ENCODE data around the gene RBBP5.

Gene RBBP5

DNA sequence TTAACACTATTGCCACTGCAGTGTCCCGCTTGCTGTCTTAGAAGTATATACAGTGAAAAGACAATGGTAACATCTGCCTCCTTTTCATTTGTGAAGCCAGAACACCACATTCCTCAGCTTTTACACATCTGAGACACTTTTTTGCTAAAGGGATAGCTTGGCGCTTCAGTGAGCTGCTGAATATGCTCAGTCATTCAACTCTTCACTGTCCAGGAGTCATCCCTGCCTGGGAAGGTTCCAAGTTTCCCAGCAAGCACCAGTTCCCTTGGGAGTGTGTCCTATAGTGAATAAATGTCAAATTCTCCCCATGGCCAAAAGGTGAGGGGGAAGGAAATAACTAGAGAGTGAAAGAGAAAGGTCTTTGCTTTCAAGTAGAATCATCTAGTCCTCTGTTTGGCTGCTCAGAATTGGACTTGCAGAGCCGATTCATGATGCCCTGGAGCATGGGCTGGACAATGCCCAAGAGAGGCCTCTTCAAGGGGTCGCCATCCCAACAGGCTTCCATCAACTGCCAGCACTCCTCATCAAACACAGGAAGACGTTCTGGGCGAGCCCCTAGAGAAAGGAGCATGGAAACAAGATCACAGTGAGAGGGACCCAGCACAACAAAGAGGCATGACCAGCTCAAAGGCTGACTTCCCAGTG is 25.5 kb upstream of the RBBP5 start:
- Histone ChIP-seq H3K36me3 (replicated peaks in 1 of 2; ENCODE audit: control insufficient read depth in 2 of 2, insufficient read depth in 2 of 2, low read length in 2 of 2) (peaks cover 8 to 47% of the 10 kb centered on the region in 2 donors), H3K23ac (ENCODE audit: low read depth, low read length, poor library complexity) (no peak overlapping the region), H3K79me1 (ENCODE audit: low read depth, low read length) (no peaks in the 10 kb centered on the region), H3K4me3 (ENCODE audit: low read length in 2 of 2) (no peak overlapping the region), H4K8ac (ENCODE audit: low read depth, low read length) (no peak overlapping the region), H3K4ac (ENCODE audit: low read length) (no peak overlapping the region), H3K27ac (replicated peaks; ENCODE audit: low read length) (no peak overlapping the region), H3K9me3 (replicated peaks in 1 of 2; ENCODE audit: control insufficient read depth in 2 of 2, insufficient read depth in 1 of 2, low read depth in 1 of 2, low read length in 2 of 2) (no peaks in the 10 kb centered on the region), H2AFZ (ENCODE audit: low read length) (no peak overlapping the region), H2AK5ac (ENCODE audit: low read depth, low read length) (no peak overlapping the region), H2BK120ac (ENCODE audit: low read depth, low read length) (no peak overlapping the region), H4K91ac (ENCODE audit: low read depth, low read length, poor library complexity) (no peak overlapping the region), H2BK5ac (ENCODE audit: low read length) (no peak overlapping the region), H3K18ac (ENCODE audit: low read length) (no peak overlapping the region), H2BK12ac (ENCODE audit: low read length) (no peak overlapping the region), H3K4me1 (ENCODE audit: control insufficient read depth in 2 of 2, insufficient read depth in 1 of 2, low read depth in 1 of 2, low read length in 2 of 2) (peaks cover 0 to 7% of the 10 kb centered on the region in 2 donors), H3K14ac (ENCODE audit: low read length) (no peak overlapping the region), H3K9ac (ENCODE audit: low read depth, low read length, poor library complexity) (no peak overlapping the region), H3K4me2 (ENCODE audit: insufficient read depth, low read length, poor library complexity, severe bottlenecking) (no peak overlapping the region), H3K27me3 (ENCODE audit: control insufficient read depth in 3 of 3, insufficient read depth in 3 of 3, low read depth in 1 of 3, low read length in 3 of 3) (no peaks in the 10 kb centered on the region), H2BK15ac (ENCODE audit: low read length) (no peak overlapping the region)
- no peak for DNase-seq (ENCODE audit: low spot score)
- WGBS, 2 donors (ENCODE audit: extremely low coverage in 2 of 2, insufficient read length in 2 of 2, insufficient replicate concordance in 1 of 2), result no CpG with 5 or more reads among the region's 6 CpGs

DNA sequence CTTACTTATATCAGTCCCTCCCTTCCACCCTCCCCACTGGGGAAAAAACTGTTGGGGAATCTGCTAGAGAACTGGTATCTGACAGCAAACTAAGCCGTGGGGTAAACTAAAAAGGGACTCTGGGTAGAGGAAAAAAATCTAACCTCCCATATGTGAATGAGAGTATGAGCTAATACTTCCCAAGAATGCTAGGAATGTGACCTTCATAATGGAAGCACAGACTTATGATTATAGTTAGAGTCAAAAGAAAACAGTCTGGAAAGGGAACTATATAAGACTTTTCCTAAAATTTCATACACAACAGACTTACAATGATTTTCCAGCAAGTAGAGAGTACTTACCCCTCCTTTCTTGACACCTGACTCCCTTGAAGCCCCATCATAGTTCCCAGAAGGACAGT is 23.0 kb upstream of the RBBP5 start:
- no peak overlapping the region for H3K4me3 ChIP-seq (ENCODE audit: low read length in 2 of 2)

DNA sequence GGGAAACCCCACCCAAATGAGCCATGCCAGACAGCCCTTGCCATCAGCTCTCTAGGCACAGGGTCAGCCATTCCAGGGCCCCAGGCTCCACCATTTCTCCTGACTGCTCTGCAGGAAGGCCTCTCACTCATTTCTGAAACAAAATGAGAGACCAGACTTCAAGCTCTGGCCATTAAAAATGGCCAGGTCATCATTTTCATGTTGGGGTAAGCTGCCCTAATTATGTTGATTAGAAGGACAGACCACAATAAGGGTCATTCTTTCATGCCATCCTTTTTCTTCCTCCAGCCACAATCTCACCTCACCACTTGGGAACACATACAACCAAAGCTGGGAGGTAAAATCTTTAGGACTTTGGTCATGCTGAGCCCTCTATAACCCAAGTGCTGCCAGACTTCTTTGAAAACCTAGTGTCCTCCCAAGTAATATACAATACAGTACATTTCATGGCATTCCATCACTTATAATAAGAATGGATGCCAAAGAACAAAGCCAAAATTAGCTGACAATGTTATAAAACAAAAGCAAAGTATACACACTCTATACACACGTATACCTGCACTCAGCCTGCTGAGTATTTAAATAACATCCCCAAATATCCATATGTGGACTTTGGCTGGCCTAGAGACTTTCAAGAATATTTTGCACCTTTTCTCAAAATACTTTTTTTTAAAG is 22.4 kb upstream of the RBBP5 start:
- H3K9ac ChIP-seq (ENCODE audit: low read depth, low read length, poor library complexity), result no peak overlapping the region
- H3K14ac ChIP-seq (ENCODE audit: low read length), result no peak overlapping the region
- H3K79me1 ChIP-seq (ENCODE audit: low read depth, low read length), result no peaks in the 10 kb centered on the region
- H4K91ac ChIP-seq (ENCODE audit: low read depth, low read length, poor library complexity), result no peak overlapping the region
- H2BK5ac ChIP-seq (ENCODE audit: low read length), result no peak overlapping the region
- H3K4ac ChIP-seq (ENCODE audit: low read length), result no peak overlapping the region
- H3K4me2 ChIP-seq (ENCODE audit: insufficient read depth, low read length, poor library complexity, severe bottlenecking), result no peak overlapping the region
- H2AK5ac ChIP-seq (ENCODE audit: low read depth, low read length), result no peak overlapping the region
- H3K4me3 ChIP-seq (ENCODE audit: low read length in 2 of 2), result no peak overlapping the region
- H3K9me3 ChIP-seq (replicated peaks in 1 of 2; ENCODE audit: control insufficient read depth in 2 of 2, insufficient read depth in 1 of 2, low read depth in 1 of 2, low read length in 2 of 2), result no peaks in the 10 kb centered on the region
- peaks cover 0 to 7% of the 10 kb centered on the region in 2 donors for H3K4me1 ChIP-seq (ENCODE audit: control insufficient read depth in 2 of 2, insufficient read depth in 1 of 2, low read depth in 1 of 2, low read length in 2 of 2)
- H3K27ac ChIP-seq (replicated peaks; ENCODE audit: low read length), result no peak overlapping the region
- H2BK12ac ChIP-seq (ENCODE audit: low read length), result no peak overlapping the region
- H4K8ac ChIP-seq (ENCODE audit: low read depth, low read length), result no peak overlapping the region
- H3K18ac ChIP-seq (ENCODE audit: low read length), result no peak overlapping the region
- no peak overlapping the region for H2AFZ ChIP-seq (ENCODE audit: low read length)
- no peak overlapping the region for H2BK120ac ChIP-seq (ENCODE audit: low read depth, low read length)
- no peak overlapping the region for H3K23ac ChIP-seq (ENCODE audit: low read depth, low read length, poor library complexity)
- no peak for DNase-seq (ENCODE audit: low spot score)
- peaks cover 3 to 24% of the 10 kb centered on the region in 2 donors for H3K36me3 ChIP-seq (replicated peaks in 1 of 2; ENCODE audit: control insufficient read depth in 2 of 2, insufficient read depth in 2 of 2, low read length in 2 of 2)
- no CpG with 5 or more reads among the region's 1 CpG for WGBS, 2 donors (ENCODE audit: extremely low coverage in 2 of 2, insufficient read length in 2 of 2, insufficient replicate concordance in 1 of 2)
- no peaks in the 10 kb centered on the region for H3K27me3 ChIP-seq (ENCODE audit: control insufficient read depth in 3 of 3, insufficient read depth in 3 of 3, low read depth in 1 of 3, low read length in 3 of 3)
- no peak overlapping the region for H2BK15ac ChIP-seq (ENCODE audit: low read length)

More for the DNA sequence above, 23.0 kb upstream of the RBBP5 start:
- H3K36me3 ChIP-seq (replicated peaks in 1 of 2; ENCODE audit: control insufficient read depth in 2 of 2, insufficient read depth in 2 of 2, low read length in 2 of 2), result peaks cover 3 to 30% of the 10 kb centered on the region in 2 donors
- H3K4ac ChIP-seq (ENCODE audit: low read length), result no peak overlapping the region
- H3K79me1 ChIP-seq (ENCODE audit: low read depth, low read length), result no peaks in the 10 kb centered on the region
- H2BK12ac ChIP-seq (ENCODE audit: low read length), result no peak overlapping the region
- no peak overlapping the region for H3K4me2 ChIP-seq (ENCODE audit: insufficient read depth, low read length, poor library complexity, severe bottlenecking)
- no peaks in the 10 kb centered on the region for H3K27me3 ChIP-seq (ENCODE audit: control insufficient read depth in 3 of 3, insufficient read depth in 3 of 3, low read depth in 1 of 3, low read length in 3 of 3)
- no peak for DNase-seq (ENCODE audit: low spot score)
- no peak overlapping the region for H2BK15ac ChIP-seq (ENCODE audit: low read length)
- WGBS, 2 donors (ENCODE audit: extremely low coverage in 2 of 2, insufficient read length in 2 of 2, insufficient replicate concordance in 1 of 2), result no CpG with 5 or more reads among the region's 1 CpG
- no peak overlapping the region for H3K18ac ChIP-seq (ENCODE audit: low read length)
- no peak overlapping the region for H4K91ac ChIP-seq (ENCODE audit: low read depth, low read length, poor library complexity)
- no peak overlapping the region for H3K23ac ChIP-seq (ENCODE audit: low read depth, low read length, poor library complexity)
- H2AFZ ChIP-seq (ENCODE audit: low read length), result no peak overlapping the region
- H2BK120ac ChIP-seq (ENCODE audit: low read depth, low read length), result no peak overlapping the region
- H3K9ac ChIP-seq (ENCODE audit: low read depth, low read length, poor library complexity), result no peak overlapping the region
- H4K8ac ChIP-seq (ENCODE audit: low read depth, low read length), result no peak overlapping the region
- H2BK5ac ChIP-seq (ENCODE audit: low read length), result no peak overlapping the region
- no peak overlapping the region for H2AK5ac ChIP-seq (ENCODE audit: low read depth, low read length)
- peaks cover 0 to 7% of the 10 kb centered on the region in 2 donors for H3K4me1 ChIP-seq (ENCODE audit: control insufficient read depth in 2 of 2, insufficient read depth in 1 of 2, low read depth in 1 of 2, low read length in 2 of 2)
- H3K9me3 ChIP-seq (replicated peaks in 1 of 2; ENCODE audit: control insufficient read depth in 2 of 2, insufficient read depth in 1 of 2, low read depth in 1 of 2, low read length in 2 of 2), result no peaks in the 10 kb centered on the region
- H3K14ac ChIP-seq (ENCODE audit: low read length), result no peak overlapping the region
- H3K27ac ChIP-seq (replicated peaks; ENCODE audit: low read length), result no peak overlapping the region

DNA sequence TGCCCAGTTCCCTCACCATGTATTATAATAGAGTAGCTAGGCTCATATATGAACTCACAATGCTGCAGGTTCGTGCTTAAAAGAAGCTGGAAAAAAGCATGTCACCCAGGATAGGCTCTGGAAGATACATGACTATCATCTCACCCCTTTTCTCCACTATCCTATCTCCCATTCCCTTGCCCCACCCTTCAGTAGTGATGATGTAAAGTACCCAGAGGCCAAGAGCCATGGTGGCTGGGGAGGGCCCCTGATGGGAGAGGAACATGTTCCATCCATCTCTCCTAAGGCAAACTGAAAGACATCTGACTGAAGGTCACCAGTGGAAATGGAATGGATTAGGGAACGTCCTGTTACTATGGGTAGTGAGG is 20.3 kb upstream of the RBBP5 start:
- no CpG with 5 or more reads among the region's 2 CpGs for WGBS, 2 donors (ENCODE audit: extremely low coverage in 2 of 2, insufficient read length in 2 of 2, insufficient replicate concordance in 1 of 2)
- no peak overlapping the region for H2AFZ ChIP-seq (ENCODE audit: low read length)
- no peak overlapping the region for H3K23ac ChIP-seq (ENCODE audit: low read depth, low read length, poor library complexity)
- no peak overlapping the region for H4K8ac ChIP-seq (ENCODE audit: low read depth, low read length)
- no peak for DNase-seq (ENCODE audit: low spot score)
- no peak overlapping the region for H3K18ac ChIP-seq (ENCODE audit: low read length)
- no peak overlapping the region for H2BK12ac ChIP-seq (ENCODE audit: low read length)
- H3K4me1 ChIP-seq (ENCODE audit: control insufficient read depth in 2 of 2, insufficient read depth in 1 of 2, low read depth in 1 of 2, low read length in 2 of 2), result peaks cover 0 to 4% of the 10 kb centered on the region in 2 donors
- no peak overlapping the region for H3K4me2 ChIP-seq (ENCODE audit: insufficient read depth, low read length, poor library complexity, severe bottlenecking)
- no peaks in the 10 kb centered on the region for H3K79me1 ChIP-seq (ENCODE audit: low read depth, low read length)
- H2BK5ac ChIP-seq (ENCODE audit: low read length), result no peak overlapping the region
- no peak overlapping the region for H4K91ac ChIP-seq (ENCODE audit: low read depth, low read length, poor library complexity)
- H3K36me3 ChIP-seq (replicated peaks in 1 of 2; ENCODE audit: control insufficient read depth in 2 of 2, insufficient read depth in 2 of 2, low read length in 2 of 2), result peaks cover under 1 to 6% of the 10 kb centered on the region in 2 donors
- H3K14ac ChIP-seq (ENCODE audit: low read length), result no peak overlapping the region
- H2BK120ac ChIP-seq (ENCODE audit: low read depth, low read length), result no peak overlapping the region
- no peak overlapping the region for H3K4ac ChIP-seq (ENCODE audit: low read length)
- H3K27ac ChIP-seq (replicated peaks; ENCODE audit: low read length), result no peak overlapping the region
- H3K9ac ChIP-seq (ENCODE audit: low read depth, low read length, poor library complexity), result peak overlapping the region; percentile 74
- no peaks in the 10 kb centered on the region for H3K9me3 ChIP-seq (replicated peaks in 1 of 2; ENCODE audit: control insufficient read depth in 2 of 2, insufficient read depth in 1 of 2, low read depth in 1 of 2, low read length in 2 of 2)
- H3K4me3 ChIP-seq (ENCODE audit: low read length in 2 of 2), result no peak overlapping the region
- no peak overlapping the region for H2BK15ac ChIP-seq (ENCODE audit: low read length)
- no peaks in the 10 kb centered on the region for H3K27me3 ChIP-seq (ENCODE audit: control insufficient read depth in 3 of 3, insufficient read depth in 3 of 3, low read depth in 1 of 3, low read length in 3 of 3)
- H2AK5ac ChIP-seq (ENCODE audit: low read depth, low read length), result no peak overlapping the region

Measured in neuronal stem cell (in vitro differentiated cells).